ENCODE measurements around the gene RANBP10. TPM values are rescaled to one million over a fixed set of nuclear protein-coding genes. Genes with fewer than 3 reads are reported as not detected.

Gene RANBP10
- total RNA-seq, 1 donor from 2014 or later: 11.4 TPM

DNA sequence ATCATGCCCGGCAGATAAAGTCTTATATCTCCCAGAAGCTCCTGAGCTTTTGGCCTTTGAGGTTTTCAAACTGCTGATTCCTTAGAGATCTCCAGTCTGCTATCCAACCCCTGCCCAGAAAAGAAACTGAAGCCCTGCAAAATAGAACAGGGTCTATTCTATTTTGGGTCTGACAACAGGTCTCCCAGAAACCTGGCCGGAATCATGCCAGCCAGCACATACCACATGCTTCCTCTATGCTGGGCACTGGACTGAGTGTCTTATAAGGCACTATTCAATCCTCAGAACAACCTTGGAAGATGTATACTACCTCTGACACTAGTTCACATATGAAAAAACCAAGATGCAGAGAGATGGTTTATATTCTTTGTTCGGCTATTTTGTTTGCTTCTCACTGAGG lies 66.0 kb downstream of the RANBP10 start:
- H3K36me3 ChIP-seq: no peaks in the 10 kb centered on the region

DNA sequence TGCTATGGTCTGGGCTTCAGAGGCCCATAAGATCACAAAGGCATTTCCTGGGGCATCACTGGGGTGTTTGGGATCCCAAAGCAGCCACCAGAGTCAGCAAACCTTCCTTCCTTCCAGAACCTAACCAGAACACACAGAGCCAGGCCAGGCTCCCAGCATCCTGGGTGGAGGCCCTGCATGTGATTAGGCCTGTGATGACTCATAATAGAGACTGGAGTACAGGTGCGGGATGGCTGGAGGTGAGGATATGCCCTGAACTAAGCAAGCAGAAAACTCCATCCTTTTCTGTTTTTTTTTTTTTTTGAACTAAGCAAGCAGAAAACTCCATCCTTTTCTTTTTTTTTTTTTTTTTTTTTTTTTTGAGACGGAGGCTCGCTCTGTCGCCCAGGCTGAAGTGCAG lies 69.5 kb downstream of the RANBP10 start:
- Histone ChIP-seq H3K4me2 (no peak overlapping the region), H3K27ac (no peak overlapping the region), H4K20me1 (ENCODE audit: low read depth) (no peaks in the 10 kb centered on the region), H3K9ac (no peak overlapping the region), H3K4me1 (no peaks in the 10 kb centered on the region), H3F3A (ENCODE audit: low read depth) (no peaks in the 10 kb centered on the region), H3K36me3 (no peaks in the 10 kb centered on the region), H3K79me2 (ENCODE audit: low read depth) (no peaks in the 10 kb centered on the region), H3K4me3 (no peak overlapping the region), H3K27me3 (no peaks in the 10 kb centered on the region), H3K9me3 (ENCODE audit: low read depth) (no peaks in the 10 kb centered on the region), H2AFZ (replicated peaks) (no peak overlapping the region)
- no peak for DNase-seq (ENCODE audit: low spot score)
- peaks cover 21% of the 10 kb centered on the region for H3K36me3 Mint-ChIP-seq
- H3K4me1 Mint-ChIP-seq: no peaks in the 10 kb centered on the region
- H3K9me3 Mint-ChIP-seq: no peaks in the 10 kb centered on the region
- TF ChIP-seq EZH2phosphoT487 (IDR thresholded peaks at IDR 0.05) (no peak), EZH2 (IDR thresholded peaks at IDR 0.05) (no peak)
- TF ChIP-seq, protein P1, sequence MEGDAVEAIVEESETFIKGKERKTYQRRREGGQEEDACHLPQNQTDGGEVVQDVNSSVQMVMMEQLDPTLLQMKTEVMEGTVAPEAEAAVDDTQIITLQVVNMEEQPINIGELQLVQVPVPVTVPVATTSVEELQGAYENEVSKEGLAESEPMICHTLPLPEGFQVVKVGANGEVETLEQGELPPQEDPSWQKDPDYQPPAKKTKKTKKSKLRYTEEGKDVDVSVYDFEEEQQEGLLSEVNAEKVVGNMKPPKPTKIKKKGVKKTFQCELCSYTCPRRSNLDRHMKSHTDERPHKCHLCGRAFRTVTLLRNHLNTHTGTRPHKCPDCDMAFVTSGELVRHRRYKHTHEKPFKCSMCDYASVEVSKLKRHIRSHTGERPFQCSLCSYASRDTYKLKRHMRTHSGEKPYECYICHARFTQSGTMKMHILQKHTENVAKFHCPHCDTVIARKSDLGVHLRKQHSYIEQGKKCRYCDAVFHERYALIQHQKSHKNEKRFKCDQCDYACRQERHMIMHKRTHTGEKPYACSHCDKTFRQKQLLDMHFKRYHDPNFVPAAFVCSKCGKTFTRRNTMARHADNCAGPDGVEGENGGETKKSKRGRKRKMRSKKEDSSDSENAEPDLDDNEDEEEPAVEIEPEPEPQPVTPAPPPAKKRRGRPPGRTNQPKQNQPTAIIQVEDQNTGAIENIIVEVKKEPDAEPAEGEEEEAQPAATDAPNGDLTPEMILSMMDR (IDR thresholded peaks at IDR 0.05): no peak
- H3K27ac Mint-ChIP-seq: no peak overlapping the region
- no peak overlapping the region for H3K4me3 Mint-ChIP-seq
- H3K27me3 Mint-ChIP-seq (ENCODE audit: insufficient read depth, low read depth): peaks cover 4% of the 10 kb centered on the region

More for the DNA sequence above, 66.0 kb downstream of the RANBP10 start:
- H3K27ac Mint-ChIP-seq: no peak overlapping the region
- H3K4me1 ChIP-seq: no peaks in the 10 kb centered on the region
- no peak overlapping the region for H3K27ac ChIP-seq
- no peaks in the 10 kb centered on the region for H3K79me2 ChIP-seq (ENCODE audit: low read depth)
- peaks cover 6% of the 10 kb centered on the region for H3K4me1 Mint-ChIP-seq
- H3K27me3 Mint-ChIP-seq (ENCODE audit: insufficient read depth, low read depth): peaks cover 4% of the 10 kb centered on the region
- H3K9ac ChIP-seq: no peak overlapping the region
- no peaks in the 10 kb centered on the region for H3K9me3 Mint-ChIP-seq
- no peak overlapping the region for H3K4me3 Mint-ChIP-seq
- H3K36me3 Mint-ChIP-seq: peaks cover 37% of the 10 kb centered on the region
- DNase-seq (ENCODE audit: low spot score): no peak
- no peaks in the 10 kb centered on the region for H3K27me3 ChIP-seq
- H3K4me2 ChIP-seq: no peak overlapping the region
- no peak overlapping the region for H3K4me3 ChIP-seq
- H2AFZ ChIP-seq (replicated peaks): no peak overlapping the region
- TF ChIP-seq, protein P1 (IDR thresholded peaks at IDR 0.05): no peak
- TF ChIP-seq EZH2 (IDR thresholded peaks at IDR 0.05) (no peak), EZH2phosphoT487 (IDR thresholded peaks at IDR 0.05) (no peak)
- H3K9me3 ChIP-seq (ENCODE audit: low read depth): no peaks in the 10 kb centered on the region
- H3F3A ChIP-seq (ENCODE audit: low read depth): no peaks in the 10 kb centered on the region
- H4K20me1 ChIP-seq (ENCODE audit: low read depth): no peaks in the 10 kb centered on the region

DNA sequence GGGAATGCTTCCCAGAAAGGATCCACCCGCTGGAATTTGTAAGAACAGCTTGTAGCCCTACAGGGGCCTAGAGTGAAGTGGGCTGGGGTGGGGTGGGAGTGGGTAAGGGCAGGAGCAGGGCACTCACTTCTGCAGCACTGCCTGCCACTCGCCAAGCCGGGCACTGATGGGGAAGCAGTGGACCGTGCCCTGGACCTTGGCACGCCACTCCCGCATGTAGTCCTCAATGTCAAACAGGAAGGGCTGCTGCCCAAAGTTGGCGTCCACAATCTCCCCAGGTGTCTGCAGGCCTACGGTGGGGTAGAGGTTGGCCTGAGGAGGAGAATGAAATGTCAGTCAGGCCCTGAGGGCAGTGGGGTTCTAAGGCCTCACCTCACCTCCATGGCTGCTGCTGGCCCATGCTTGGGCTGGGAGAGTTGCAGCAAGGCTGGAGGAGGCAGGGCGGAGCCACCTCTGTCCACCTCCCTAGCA lies 71.6 kb downstream of the RANBP10 start:
- peaks cover 6% of the 10 kb centered on the region for H3K27me3 Mint-ChIP-seq (ENCODE audit: insufficient read depth, low read depth)
- H3K9me3 ChIP-seq (ENCODE audit: low read depth): no peaks in the 10 kb centered on the region
- H3K9me3 Mint-ChIP-seq: no peaks in the 10 kb centered on the region
- H3K4me1 Mint-ChIP-seq: no peaks in the 10 kb centered on the region
- H3K9ac ChIP-seq: no peak overlapping the region
- TF ChIP-seq EZH2 (IDR thresholded peaks at IDR 0.05): no peak
- TF ChIP-seq, protein P1 (IDR thresholded peaks at IDR 0.05): no peak
- no peak for TF ChIP-seq EZH2phosphoT487 (IDR thresholded peaks at IDR 0.05)
- no peak overlapping the region for H2AFZ ChIP-seq (replicated peaks)
- peaks cover 10% of the 10 kb centered on the region for H3K36me3 Mint-ChIP-seq
- no peaks in the 10 kb centered on the region for H3K79me2 ChIP-seq (ENCODE audit: low read depth)
- no peaks in the 10 kb centered on the region for H4K20me1 ChIP-seq (ENCODE audit: low read depth)
- H3K27ac ChIP-seq: no peak overlapping the region
- no peaks in the 10 kb centered on the region for H3K36me3 ChIP-seq
- H3K4me3 ChIP-seq: no peak overlapping the region
- H3K27me3 ChIP-seq: no peaks in the 10 kb centered on the region
- H3K4me1 ChIP-seq: no peaks in the 10 kb centered on the region
- no peaks in the 10 kb centered on the region for H3F3A ChIP-seq (ENCODE audit: low read depth)
- no peak overlapping the region for H3K27ac Mint-ChIP-seq
- no peak overlapping the region for H3K4me2 ChIP-seq
- no peak for DNase-seq (ENCODE audit: low spot score)
- no peak overlapping the region for H3K4me3 Mint-ChIP-seq
